ENCODE results near the gene NLRP13.
"Not testable (repeated sequence)": the region's sequence is repeated elsewhere in the genome, so short reads cannot be mapped to it uniquely, and the experiment has no call there.

The NLRP13 gene, protein sequence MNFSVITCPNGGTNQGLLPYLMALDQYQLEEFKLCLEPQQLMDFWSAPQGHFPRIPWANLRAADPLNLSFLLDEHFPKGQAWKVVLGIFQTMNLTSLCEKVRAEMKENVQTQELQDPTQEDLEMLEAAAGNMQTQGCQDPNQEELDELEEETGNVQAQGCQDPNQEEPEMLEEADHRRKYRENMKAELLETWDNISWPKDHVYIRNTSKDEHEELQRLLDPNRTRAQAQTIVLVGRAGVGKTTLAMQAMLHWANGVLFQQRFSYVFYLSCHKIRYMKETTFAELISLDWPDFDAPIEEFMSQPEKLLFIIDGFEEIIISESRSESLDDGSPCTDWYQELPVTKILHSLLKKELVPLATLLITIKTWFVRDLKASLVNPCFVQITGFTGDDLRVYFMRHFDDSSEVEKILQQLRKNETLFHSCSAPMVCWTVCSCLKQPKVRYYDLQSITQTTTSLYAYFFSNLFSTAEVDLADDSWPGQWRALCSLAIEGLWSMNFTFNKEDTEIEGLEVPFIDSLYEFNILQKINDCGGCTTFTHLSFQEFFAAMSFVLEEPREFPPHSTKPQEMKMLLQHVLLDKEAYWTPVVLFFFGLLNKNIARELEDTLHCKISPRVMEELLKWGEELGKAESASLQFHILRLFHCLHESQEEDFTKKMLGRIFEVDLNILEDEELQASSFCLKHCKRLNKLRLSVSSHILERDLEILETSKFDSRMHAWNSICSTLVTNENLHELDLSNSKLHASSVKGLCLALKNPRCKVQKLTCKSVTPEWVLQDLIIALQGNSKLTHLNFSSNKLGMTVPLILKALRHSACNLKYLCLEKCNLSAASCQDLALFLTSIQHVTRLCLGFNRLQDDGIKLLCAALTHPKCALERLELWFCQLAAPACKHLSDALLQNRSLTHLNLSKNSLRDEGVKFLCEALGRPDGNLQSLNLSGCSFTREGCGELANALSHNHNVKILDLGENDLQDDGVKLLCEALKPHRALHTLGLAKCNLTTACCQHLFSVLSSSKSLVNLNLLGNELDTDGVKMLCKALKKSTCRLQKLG
- 0 to 0.16 (median 0) reads per million in 18 experiments for total RNA-seq

DNA sequence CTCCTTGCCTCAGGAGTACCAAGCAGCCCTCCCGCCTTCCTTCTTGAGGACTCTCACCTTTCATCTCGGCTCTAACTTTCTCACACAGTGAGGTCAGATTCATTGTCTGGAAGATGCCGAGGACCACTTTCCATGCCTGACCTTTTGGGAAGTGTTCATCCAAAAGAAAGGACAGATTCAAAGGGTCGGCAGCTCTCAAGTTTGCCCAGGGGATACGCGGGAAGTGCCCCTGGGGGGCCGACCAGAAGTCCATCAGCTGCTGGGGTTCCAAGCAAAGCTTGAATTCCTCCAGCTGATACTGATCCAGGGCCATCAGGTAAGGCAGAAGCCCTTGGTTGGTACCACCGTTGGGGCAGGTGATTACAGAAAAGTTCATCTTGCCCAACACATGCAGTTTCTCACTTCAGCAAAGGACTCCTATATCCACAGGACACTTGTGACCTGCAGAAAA, at the start of gene NLRP13:
NLRP13 (minus strand) TSS at position 401 of the 451 bp plus-strand sequence; CDS start at position 376, 25 bp downstream.
- DNase-seq: no peak

DNA sequence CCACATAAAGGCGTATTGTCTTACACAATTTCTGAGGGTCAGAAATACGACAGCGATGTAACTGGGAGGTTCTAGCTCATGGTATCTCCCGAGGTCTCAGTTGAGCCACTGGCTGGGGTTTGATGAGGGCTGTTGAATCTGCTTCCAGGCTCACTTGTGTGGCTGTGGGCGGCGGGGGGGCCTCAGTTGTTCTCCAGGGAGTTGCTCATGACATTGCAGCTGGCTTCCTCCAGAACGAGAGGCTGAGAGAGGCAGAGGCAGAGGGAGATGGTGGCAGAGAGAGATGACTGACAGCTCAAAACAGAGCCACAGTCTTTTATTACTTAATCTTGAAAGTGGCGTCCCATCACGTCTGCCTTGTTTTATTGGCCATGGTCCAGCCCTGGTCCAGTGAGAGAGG, 48.3 kb upstream of the NLRP13 start:
- DNase-seq: no peak

DNA sequence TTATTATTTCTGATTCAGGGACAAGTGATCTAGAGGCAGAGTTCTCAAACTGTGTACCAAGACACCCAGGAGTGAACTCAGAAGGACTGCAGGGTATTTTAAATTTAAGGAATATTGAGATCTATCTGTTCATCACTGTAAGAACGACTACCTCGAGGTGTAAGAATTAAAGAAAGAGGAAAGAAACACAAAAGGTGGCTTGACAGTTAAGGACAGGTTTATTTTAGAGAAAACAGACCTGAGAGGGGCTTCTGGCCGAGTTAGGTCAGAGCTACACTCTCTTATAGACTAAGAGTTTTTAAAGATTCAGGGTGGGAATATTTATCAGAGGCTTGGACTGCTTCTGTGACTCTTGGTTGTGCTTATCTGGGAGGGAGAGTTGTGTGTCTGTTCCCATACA, 41.8 kb upstream of the NLRP13 start:
- no peak for DNase-seq

DNA sequence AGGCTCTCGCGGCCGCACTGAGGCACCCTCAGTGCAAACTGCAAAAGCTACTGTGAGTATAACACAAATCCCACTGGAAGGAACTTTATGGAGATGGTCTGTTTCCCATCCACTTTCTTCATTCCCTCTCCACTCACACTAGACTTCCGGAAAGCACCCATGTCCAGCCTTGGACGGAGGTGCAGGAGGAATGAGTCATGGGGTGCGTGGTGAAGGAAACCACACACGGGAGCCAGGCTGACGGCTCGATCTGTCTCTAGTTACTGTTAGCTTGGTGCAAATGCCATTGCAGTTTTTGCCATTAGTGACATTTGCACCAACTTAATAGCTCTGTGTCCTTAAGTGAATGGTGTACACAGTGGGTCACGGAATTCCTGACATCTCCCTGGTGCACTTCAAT, 30.1 kb upstream of the NLRP13 start:
- DNase-seq: no peak

DNA sequence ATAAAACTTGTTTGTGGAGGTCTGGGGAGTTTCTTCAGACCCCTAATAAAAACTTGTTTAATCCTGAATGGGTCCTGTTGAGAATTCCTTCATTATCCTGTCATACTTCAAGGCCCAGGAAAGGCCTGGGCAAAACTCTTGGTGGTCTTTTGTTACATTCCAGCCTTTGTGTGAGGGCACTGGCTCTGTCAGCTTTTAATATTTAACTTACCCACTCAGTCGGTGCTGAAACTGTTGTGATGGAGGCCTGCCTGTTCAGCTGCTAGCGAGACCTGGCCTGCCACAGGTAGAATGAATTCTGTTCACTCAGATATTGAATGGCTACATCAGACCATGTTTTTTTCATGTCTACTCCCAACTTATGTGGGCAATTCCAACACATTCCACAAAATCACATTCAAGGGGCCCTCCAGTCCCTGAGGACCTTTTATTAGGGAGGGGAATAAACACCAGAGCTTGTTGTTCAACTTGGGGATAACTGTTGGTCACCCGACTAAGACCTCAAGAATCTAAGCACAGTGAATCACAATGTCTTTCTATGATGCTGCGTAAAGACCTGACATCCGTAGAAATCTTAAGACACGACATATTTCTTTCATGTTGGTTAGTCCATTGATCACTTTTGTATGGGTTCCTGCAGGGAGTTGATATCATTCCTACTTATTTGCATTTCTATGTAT, 28.0 kb upstream of the NLRP13 start:
- no peak for DNase-seq

DNA sequence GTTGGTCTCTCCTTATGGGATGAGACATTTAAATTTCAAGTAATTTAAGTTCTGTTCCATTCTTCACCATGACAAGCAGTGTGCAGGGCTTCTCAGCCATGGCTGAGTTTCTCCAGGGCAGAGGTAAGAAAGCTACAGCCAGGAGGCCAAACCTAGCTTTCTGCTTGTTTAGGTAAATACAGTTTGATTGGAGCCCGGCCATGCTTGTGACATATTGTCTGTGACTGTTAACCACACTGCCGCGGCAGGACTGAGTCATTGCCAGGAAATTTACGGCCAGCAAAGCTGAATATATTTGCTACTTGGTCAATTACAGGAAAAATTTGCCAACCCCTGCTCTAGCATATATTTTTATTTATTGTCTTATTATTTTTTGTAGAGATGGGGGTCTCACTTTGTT, 26.2 kb upstream of the NLRP13 start:
- no peak for DNase-seq

DNA sequence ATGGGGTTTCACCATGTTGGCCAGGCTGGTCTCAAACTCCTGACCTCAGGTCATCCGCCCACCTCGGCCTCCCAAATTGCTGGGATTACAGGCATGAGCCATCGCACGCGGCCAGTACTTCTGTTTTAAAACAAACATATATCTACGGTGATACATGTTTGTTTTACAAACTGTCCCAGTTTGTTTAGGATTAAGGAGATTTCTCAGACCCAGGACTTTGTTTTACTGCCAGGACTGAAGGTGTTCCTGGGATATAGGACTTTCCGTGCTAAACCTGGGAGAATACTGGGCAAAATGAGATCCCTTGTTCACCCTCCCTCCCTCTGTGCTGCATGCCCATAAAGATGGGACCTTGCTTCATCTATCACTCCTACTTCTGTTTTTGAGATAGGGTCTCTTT, 24.3 kb upstream of the NLRP13 start:
- no peak for DNase-seq

DNA sequence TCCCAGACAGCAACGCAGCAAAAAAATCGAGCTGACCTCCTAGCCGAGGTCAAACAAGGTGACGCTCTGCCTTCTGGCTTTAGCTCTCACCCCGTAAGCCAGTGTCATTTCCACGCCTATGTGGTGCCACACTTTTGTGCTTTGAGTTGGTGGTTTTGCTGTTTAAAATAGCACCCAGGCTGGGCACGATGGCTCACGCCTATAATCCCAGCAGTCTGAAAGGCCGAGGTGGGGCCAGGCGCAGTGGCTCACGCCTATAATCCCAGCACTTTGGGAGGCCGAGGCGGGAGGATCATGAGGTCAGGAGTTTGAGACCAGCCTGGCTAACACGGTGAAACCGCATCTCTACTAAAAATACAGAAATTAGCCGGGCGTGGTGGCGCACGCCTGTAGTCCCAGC, 18.4 kb upstream of the NLRP13 start:
- not testable (repeated sequence) for DNase-seq

DNA sequence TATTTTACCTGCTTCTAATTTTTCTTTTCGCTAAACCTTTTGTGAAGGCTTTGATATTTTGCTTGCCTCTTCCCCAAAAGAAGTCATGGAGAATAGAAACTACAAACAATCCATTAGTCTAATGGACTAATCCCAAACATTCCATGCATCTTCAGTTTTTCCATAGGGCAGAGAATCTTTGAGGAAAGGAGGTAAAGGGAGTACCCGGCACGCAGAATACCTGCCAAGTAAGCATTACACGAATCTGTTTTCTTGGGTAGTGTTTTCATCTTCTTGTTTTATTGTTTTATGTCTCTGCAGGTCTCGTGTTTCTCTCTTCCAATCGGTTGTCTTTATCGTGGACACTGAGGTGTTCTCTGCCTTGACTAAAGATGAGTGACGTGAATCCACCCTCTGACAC, 15.4 kb upstream of the NLRP13 start, which contains the start of gene NLRP8:
NLRP8 (plus strand) TSS at position 301 of the 400 bp plus-strand sequence.
- DNase-seq: no peak

DNA sequence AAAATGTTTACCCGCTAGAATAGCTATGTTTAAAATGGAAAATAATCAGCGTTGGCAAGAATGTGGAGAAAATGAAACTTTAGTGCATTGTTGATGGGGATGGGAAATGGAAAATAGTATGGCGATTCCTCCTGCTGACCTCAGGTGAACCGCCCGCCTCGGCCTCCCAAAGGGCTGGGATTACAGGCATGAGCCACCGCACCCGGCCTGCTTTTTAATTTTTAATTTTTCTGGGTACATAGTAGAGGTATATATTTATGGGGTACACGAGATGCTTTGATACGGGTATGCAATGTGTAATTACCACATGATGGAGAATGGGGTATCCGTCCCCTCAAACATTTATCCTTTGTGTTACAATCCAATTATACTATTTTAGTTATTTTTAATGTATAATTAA, 8.2 kb upstream of the NLRP13 start:
- DNase-seq: no peak

DNA sequence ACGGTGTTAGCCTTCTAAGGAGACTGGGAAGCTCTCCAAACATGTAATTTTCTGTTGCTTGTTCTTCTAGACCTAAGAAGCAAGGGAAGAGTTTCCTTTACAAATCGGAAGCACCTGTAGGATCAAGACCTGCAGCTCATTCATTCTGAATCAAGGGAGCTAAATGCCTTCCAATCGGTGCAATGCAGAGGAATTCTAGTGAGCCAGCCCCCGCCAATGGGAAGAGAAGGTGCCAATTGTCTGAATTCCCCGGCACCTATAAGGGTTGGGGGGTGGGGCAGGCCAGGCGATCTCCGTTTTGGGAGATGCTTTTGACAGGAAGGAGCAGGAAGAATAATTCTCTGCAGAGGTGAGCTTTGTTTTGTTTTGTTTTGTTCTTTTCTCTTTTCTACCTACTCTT, 7.1 kb upstream of the NLRP13 start:
- DNase-seq: no peak

DNA sequence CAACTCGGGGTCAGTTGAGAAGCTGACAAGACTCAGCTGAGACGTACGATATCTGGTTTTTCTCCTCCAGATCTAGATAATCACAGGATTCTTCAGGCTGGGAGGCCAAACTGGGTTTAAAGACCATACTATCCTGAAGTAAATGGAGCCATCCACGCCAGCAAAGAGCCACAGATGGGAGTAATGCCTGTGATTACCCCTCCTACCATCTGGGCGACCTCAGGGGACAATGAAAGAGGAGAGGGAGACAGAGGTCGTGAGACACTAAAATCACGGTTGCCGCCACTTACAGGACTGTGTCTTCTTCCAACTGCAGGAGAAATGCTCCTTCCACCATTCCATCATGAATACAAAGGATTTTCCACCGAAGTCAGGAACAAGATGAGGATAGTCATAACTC, 3.1 kb upstream of the NLRP13 start:
- DNase-seq: no peak

DNA sequence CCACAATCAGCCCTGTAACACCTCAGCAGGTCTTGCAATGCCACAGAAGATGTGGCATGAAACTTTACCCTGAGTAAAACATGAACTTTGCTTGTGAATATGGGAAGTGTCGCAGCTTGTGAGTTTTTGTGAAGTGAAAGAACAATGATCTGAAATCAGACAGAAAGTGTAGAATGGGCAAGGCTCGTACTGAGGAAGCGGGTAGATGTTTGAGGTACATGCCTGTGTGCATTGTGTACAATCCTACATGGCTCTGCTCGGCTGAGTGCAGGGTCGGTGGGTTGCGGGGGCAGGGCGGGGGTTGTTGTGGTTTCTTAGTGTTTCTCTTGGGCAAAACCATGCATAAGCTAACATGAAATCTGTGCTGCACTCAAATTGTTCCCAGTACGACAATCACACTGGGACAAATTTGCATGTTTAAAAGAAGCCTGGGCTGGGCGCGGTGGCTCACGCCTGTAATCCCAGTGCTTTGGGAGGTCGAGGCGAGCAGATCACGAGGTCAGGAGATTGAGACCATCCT, 1.1 kb downstream of the NLRP13 start:
- DNase-seq: no peak

DNA sequence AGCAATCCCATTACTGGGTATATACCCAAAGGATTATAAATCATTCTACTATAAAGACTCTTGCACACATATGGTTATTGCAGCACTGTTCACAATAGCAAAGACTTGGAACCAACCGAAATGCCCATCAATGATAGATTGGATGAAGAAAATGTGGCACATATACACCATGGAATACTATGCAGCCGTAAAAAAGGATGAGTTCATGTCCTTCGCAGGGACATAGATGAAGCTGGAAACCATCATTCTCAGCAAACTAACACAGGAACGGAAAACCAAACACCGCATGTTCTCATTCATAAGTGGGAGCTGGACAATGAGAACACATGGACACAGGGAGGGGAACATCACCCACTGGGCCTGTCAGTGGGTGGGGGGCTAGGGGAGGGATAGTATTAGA, 2.9 kb downstream of the NLRP13 start:
- DNase-seq: not testable (repeated sequence)

DNA sequence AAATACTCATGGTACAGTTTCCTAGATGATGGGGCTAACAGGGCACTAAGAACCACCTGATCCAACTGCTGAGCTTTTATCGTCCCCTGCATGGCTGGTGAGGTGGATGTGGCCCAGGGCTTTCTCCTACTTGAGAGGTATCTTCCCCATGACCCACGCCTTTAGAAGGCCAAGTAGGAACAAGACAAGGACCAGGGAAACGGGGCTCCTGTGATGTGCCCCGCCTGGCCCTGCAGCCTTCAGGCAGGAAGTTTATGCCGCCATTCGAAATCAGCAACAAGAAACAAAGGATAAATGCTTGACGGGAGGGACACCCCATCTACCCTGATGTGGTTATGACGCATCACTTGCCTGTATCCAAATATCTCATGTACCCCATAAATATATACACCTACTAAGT, 4.1 kb downstream of the NLRP13 start:
- DNase-seq: no peak

DNA sequence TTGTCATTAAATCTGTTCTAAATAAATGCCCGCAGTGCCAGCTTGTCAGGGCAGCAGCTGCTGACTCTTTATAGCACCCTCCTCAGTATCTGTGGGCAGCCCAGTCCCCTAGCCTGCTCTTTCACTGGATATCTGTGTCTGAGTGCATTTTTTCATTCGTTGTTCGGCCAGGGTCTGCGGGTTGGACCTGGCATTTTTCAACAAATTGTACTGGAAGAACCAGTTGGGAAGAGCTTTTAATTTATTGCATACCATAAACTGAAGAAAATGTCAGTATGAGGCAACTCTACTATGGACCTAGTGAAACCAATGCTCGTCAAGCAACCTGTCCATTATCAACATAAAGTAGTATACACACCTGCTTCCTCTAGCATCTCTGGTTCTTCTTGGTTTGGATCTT, 8.6 kb downstream of the NLRP13 start:
- DNase-seq: no peak

DNA sequence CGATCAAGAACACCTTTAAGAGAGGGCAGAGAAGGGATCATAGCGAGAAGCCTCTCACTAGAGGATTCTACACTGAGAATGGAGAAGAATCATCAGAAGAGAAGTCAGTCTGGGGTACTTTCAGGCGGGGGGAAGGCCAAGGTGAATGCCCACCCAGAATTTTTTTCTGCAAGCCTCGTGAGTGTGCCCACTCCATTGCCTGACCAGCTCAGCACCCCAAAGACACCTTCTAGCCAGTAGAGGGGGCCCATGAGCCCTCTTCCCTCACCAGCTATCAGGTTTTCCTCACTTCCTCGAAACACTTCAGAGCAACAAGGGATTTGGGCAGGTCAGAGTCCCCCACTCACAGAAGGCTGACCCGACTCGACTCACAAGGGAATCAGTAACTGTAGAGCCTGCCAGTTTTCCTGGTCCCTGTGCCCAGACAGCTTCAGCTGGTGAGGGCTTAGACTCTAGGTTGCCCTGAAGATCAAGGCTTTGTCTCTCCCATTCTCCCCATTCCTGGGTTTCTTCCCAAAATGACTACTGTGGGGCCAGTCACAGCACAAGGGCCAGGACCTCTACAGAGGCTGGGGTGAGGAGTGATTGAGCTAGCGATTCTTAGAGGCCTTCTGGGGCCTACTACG, 18.4 kb downstream of the NLRP13 start:
- DNase-seq: no peak

DNA sequence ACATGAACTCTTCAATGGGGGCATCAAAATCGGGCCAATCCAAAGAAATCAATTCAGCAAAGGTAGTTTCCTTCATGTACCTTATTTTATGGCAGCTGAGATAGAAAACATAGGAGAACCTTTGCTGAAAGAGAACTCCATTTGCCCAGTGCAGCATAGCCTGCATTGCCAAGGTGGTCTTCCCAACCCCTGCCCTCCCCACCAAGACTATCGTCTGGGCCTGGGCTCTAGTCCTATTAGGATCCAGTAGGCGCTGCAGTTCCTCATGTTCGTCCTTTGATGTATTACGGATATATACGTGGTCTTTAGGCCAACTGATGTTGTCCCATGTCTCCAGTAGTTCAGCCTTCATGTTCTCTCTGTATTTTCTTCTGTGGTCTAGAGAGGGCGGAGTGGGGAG, 19.2 kb downstream of the NLRP13 start:
- no peak for DNase-seq

DNA sequence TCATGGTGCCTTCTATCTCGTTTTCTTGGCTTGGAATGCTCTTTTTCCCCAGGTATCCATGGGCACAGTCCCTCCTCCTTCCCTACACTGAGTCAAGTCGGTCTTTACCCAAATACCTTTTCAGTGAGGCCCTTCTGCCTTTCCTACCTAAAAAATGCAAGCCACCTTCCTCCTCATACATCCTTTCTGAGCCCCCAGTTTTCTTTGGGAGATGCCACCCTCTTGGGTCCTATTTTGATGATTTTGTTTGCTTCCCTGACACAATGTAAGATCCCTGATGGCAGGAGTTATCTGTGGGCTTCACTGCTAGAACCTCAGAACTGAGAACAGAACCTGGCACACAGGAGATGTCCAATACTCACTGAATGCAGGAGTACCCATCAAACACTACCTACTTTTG, 22.3 kb downstream of the NLRP13 start:
- DNase-seq: no peak

DNA sequence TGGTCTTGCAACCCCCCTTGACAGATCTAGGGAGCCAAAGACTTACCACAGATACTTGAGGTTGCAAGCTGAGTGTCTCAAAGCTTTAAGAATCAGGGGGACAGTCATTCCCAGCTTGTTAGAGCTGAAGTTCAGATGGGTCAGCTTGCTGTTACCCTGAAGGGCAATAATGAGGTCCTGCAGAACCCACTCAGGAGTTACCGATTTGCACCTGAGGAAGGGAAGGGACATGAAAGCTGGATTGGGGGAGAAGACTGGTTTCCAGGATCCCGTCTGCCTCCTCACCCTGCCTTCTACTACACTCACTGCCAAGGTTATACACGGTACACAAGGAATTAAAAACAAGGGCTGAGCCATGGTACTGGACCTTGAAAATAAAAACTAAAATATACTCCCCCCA, 24.4 kb downstream of the NLRP13 start:
- DNase-seq: no peak

DNA sequence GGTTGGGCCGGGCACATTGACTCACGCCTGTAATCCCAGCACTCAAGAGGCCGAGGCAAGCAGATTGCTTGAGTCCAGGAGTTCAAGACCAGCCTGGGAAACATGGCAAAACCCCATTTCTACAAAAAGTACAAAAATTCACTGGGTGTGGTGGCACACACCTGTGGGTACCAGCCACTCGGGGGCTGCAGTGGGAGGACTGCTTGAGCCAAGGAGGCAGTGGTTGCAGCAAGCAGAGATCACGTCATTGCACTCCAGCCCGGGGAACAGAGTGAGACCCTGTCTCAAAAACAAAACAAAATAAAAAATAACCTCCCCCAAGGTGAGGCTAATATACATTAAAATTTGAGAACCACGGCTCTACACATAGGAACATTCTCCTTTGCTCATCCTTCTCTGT, 24.9 kb downstream of the NLRP13 start:
- no peak for DNase-seq

All from inflammatory macrophage (primary cell).